GM21528 (cell line): Measurements from ENCODE around the gene LRPAP1.
"Not testable (repeated sequence)": the region's sequence is repeated elsewhere in the genome, so short reads cannot be mapped to it uniquely, and the experiment has no call there.

Source experiments
- ATAC-seq: cut with Tn5 transposase; IDR thresholded peaks from one replicate; pipeline ENCODE4 v1.9.1; 2021; ENCODE audit warnings: mild to moderate bottlenecking, moderate library complexity; ENCODE audit not compliant: unreplicated experiment, low FRiP score

LRPAP1 gene

GRCh38 chr4:3464911-3465697 is 67.1 kb downstream of the LRPAP1 start:
- ATAC-seq, result no peak

- ATAC-seq, result no peak
Measured at GRCh38 chr4:3464349-3464905, 67.8 kb downstream of the LRPAP1 start.

DNA sequence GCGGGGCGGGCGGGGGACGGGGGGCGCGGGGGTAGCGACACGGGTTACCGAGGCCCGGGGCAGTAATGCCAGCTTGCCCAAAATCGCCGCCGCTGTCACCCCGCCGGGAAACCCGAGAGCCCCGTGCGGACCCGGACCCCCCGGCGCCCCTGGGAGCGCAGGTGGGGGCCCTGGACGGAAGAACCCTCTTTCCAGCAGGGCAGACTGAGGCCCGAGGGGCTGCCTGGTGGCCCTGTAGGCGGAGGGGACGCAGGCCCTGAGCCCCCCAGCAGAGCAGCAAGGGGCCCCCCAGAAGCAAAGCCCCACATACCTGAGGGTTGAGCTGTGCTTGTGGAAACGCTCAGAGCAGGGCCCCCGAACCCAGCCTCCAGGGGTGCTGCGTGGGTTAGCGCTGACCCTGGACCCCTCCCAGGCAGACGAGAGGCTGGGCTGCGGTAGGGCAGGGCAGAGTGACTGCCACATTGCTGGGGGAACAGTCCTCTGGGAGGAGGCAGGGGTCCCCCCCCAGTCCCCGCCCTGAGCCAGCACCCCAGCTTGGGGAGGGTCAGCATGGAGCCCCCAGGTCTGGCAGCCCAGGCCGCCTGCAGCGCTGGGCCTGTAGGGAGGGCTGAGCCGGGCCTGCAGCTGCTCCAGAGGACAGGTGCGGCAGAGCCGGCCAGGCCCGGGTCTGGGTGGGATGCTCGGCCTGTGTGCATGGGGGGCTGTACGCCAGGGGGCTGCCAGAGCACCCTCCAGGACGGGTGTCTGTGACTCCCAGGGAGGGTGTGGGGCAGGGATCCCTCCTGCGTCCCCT is 68.5 kb downstream of the LRPAP1 start:
- ATAC-seq, result no peak

DNA sequence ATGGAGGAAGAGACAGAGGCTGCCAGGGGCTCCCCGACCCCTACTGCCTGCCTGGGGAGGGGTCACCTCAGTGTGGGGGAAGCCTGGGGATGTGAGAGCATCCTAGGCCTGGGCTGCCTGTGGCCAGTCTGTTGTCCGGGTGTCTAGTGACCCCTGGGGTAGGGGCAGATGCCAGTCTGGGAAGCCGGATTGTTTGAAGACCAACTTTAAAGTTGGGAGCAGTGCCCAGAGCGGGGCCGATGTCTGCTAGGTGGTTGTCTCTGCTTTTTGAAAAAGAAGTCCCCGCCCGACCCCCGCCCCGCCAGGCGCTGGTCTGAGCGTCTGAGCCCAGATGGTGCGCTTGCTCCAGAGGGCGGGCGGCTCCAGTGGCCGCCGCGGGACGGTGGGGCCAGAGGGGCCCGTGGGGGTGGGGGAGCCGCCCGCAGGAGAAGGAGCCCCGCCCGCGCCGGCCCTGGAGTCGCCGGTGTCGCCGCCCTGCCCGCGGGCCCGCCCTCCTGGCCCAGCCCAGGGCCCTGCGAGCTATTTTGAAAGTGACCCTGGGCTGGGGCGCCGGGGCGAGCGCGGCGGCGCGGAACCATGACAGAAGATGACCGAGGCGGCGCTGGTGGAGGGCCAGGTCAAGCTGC is 69.3 kb downstream of the LRPAP1 start, which contains the start of gene DOK7:
Gene DOK7 (plus strand): TSS at position 517 of the 626 bp plus-strand sequence. CDS start 70 bp downstream, at position 587.
- ATAC-seq, result no peak

DNA sequence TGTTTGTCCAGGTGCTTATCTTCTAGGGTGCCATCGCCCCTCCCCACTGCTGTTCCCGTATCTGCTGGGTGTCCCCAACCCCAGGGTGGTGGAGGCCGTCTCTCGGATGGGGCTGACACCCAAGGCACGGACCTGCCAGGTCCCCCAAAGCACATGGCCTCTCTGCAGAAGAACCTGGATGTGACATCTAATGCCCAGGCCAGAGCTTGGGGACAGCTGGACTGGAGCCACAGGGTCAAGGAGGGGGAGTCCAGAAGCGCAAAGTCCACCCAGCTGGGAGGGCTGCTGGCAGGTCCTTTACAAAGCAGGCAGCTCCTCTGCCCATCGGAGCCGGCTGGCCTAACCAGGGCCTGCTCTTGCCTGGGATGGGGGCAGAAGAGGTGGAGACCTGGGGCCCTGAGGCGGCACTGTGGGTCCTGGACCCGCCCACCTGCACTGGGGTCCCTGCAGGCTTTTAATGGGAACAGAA is 69.9 kb downstream of the LRPAP1 start:
- no peak for ATAC-seq

DNA sequence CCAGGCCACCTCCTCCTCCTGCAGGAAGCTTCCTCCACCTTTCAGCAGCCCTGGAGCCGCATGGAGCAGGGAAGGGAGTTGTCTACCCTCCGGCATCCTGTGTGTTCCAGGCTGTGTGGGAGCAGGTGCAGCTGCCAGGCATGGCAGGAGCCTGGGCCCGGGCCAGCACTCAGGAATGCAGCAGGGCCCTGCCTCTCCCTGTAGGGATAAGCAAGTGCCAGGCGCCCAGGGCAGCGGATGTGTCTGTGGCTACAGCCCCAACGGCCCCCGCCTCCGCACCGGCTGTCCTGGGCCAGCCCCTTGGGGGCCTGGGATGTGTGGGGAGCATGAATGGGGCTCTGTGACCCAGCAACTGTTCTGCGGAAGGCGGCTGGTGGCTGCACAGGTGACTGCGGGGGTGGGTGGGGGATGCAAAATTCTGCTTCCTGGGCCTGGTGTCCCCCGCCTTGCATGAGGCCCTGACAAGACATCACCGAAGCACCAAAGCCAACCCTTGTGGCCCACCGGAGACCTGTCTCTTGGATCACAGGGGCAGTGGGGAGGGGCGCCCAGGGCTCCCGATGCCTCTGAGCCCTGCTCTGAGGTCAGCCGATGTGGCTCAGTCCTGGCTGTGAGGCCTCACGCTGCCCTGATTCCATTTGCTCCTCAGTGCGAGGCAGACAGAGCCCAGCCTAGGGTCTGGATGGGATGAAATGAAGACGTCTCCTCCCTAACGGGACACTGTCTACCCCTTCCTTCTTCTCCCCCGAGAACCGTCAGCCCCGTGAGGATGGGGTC is 70.5 kb downstream of the LRPAP1 start:
- no peak for ATAC-seq

DNA sequence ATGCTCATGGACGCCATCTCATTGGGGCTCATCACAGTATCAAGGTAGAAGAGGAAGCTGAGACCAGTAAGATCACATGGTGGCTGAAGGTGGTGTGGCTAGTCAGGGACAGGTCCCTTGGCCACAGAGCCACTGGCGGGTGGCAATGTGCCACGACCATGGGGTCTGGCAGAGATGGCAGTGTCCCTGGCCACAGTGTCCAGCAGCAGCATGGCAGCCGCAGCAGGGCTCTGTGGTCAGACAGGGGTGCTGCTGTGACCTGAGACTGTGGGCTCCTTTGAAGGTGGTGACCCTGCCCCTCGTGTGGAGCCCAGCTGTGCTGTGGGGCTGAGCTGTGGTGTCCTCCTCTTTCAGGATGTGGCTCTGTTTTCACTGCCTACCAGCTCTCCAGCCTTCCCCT is 71.3 kb downstream of the LRPAP1 start:
- no peak for ATAC-seq

- not testable (repeated sequence) for ATAC-seq
Measured at GRCh38 chr4:3459156-3459555, 73.1 kb downstream of the LRPAP1 start.

DNA sequence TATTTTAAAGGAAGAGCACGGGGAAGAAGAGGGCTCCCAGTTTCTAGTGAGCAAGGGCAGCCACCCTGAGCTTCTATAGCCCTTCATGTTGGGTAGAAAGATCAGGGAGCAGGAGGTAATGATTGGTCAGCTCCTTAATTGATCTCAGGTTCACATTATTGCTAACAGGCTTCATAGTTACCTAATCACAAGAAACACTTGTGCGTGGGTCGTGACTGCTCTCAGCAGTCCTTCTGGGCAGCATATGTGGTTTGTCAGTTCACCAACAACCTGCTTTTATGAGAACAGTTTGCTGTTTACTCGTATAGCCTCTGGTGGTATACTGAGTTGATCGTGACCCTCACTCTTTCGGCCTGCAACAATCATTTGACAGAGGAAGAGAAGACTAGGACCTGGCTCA is 73.9 kb downstream of the LRPAP1 start:
- no peak for ATAC-seq

DNA sequence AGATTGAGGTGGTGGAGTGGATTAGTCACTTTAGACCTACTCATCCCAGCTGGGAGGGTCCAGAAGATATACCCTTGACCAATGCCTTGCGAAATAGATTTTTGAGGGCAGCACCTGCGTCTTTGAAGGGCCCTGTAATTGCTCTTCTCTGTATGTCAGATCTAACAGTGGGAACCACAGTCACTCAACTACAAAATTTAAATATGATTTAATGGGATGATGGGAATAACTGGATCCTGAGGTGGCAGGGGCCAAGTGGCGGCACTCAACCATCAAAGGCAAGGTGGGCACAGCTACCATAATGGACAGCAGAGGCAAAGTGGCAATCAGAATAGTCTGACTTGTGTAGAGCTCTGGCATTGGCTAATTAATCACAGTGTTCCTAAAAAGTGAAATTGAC is 76.6 kb downstream of the LRPAP1 start:
- not testable (repeated sequence) for ATAC-seq
